HG02759 (cell line): ENCODE results near the gene SPRING1.
"Not testable (repeated sequence)": the region's sequence is repeated elsewhere in the genome, so short reads cannot be mapped to it uniquely, and the experiment has no call there.

Experiments
- ATAC-seq: cut with Tn5 transposase; IDR thresholded peaks from one replicate; pipeline ENCODE4 v1.9.1; 2021; ENCODE audit warnings: mild to moderate bottlenecking, moderate library complexity; ENCODE audit not compliant: unreplicated experiment

SPRING1 gene

DNA sequence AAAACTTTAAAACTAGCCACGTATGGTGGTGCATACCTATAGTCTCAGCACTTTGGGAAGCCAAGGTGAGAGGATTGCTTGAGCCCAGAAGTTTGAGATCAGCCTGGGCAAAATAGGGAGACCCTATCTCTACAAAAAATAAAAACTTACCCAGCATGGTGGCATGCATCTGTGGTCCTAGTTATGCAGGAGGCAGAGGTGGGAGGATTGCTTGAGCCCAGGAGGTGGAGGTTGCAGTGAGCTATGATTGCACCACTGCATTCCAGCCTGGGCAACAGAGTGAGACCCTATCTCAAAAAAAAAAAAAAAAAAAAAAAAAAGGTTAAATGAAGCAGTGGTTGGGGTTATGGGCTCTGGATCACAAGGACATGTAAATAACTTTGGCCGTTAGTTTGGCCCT is 4.9 kb upstream of the SPRING1 start:
- not testable (repeated sequence) for ATAC-seq

DNA sequence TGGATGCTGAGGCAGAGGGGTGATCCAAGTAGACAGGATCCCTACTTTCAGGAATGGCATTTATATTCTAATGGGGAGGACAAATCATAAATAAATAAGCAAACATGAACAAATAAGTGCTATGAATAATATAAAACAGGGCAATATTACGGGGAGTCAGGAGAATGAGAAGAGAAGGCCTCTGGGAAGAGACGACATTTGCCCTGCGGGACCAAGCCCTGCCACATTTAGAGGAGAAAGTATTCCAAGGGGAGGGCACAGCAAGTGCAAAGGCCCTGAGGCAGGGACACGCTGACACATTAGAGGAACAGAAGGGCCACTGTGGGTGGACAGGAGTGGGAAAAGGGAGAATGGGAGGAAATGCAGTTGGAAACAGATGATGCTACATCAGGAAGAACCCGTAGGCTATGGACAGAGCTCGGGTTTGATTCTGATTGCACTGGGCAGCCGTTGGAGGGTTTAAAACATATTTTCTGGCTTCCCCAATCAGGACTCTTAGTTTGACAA is 1.6 kb upstream of the SPRING1 start:
- ATAC-seq = no peak

DNA sequence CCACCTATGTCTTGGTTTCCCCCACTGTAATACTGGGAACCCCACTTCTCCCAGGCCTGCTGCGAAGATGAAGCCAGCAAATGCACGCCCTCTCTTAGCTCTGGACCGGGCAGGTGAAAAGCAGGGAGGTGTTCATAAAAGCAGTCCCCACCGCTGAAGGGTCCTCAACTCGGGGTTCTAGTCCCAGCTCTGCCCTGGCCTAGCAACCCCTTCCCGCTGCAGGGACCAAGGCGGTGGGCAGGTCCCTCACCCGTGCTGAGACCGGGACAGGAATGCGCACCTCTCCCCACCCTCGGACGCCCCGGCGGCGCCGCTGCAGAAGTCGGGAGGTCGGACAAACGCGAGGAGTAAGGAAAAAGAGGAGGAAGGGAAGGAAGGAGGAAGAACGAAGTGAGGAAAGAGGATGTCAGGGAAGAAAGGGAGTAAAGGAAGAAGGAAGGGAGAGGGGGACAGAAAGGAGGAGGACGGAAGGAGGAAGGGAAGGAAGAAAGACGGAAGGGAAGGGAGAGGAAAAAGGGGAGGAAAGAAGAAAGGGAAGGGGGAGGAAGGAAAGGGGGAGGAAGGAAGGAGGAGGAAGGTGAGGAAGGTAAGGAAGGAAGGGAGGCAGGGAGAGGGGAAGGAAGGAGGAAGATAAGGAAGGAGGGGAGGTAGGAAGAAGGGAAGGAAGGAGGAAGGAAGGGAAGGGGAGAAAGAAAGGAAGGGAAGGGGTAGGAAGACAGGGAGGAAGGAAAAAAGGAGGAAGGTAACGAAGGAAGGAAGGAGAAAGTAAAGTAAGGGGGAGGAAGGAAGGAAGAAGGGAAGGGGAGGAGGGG is 701 bp downstream of the SPRING1 start:
- no peak for ATAC-seq

DNA sequence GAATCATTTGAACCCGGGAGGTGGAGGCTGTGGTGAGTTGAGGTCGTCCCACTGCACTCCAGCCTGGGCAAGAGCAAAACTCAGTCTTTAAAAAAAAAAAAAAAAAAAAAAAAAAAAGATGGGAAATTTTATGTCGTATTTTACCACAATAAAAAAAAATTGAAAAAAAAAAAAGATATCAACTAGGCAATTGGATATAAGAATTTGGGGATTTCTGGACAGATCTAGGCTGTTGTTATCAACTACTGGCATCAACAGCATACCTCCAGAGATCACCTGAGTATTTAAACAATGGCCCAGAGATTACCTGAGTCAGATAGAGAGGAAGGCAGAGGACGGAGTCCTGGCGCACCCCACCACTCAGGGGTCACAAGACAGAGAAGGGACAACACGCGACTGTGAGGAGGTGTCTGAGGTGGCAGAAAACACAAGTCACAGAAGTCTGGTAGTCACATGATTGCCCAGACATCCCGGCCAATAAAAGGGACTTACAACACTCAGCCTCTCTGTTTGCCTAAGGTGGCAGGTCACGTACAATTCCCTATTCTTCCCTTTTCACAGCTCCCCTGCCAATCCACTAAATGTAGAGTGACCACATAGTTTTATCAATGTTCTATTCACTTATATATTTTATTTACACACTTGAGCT is 1.8 kb downstream of the SPRING1 start:
- no peak for ATAC-seq

DNA sequence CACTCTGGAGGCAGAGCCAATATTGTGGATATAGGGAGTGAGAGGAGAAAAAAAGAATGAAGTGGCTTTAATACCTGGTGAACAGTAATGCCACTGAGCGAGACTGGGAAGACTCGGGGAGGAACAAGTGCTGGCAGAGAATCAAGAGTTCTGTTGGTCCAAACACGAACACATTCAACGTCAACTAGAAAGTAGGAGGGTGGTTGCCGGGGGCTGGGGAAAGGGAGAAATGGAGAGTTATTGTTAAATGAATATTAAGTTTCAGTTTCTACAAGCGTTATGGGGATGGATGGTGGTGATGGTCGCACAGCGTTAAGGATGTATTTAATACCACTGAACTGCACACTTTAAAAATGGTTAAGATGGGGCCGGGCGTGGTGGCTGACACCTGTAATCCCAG is 2.8 kb downstream of the SPRING1 start:
- no peak for ATAC-seq

DNA sequence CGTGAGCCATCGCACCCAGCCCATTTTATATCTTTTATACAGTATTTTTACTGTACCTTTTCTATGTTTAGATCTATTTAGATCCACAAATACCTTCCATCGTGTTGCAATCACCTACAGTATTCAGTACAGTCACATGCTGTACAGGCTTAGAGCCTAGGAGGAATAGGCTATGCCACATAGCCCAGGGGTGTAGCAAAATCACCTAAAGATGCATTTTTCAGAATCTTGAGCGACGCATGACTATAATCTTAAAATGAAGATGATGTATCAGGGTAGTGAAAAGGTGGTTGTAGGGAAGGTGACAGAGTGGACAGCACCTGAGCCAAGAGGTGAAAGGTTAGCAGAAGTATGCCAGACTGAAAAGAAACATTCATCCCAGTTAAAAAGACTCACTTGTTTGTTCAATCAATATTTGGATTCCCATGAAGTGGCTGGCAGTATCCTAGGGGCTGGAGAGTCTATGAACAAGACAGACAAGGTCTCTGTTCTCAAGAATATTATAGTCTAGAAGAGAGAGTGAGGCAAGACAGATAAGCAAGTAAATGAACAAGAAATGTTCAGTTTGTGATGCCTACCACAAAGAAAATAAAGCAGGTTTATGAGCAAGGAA is 3.6 kb downstream of the SPRING1 start:
- no peak for ATAC-seq

DNA sequence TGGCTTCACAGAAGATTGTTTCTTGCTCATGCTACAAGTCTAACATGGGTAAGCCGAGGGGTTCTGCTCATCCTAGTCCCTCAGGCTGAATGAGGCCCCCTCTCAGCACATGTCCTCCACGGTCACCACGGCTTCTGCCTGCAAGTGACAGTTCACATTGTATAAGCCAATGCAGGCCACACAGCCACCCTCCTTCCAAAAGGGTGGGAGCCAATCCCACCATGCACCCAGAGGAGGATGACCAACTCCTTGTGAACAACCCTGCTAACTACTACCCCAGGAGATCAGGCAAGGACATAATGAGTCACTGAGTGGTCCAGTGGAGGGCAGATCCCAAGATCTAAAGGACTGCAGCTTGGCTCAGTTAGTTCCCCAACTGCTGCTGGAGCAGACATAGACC is 6.1 kb downstream of the SPRING1 start:
- ATAC-seq = no peak

DNA sequence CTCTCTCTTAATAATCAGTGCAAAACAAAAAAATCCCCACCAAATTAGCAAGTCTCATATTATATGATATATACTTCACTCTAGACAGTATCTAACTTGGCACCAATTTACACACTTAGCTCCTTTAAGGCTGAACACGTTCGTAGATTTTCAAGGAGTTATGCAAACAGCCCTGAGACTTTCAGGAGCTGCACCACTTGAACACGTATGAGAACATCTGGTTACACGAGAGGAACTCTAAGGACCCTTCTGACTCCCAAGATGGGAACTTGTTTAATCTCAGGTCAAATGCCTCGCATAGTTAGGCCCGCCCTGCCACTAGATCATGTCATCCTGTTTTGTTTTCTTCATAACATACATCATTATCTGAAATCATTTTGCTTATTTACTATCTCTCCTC is 10.0 kb downstream of the SPRING1 start:
- ATAC-seq = no peak

DNA sequence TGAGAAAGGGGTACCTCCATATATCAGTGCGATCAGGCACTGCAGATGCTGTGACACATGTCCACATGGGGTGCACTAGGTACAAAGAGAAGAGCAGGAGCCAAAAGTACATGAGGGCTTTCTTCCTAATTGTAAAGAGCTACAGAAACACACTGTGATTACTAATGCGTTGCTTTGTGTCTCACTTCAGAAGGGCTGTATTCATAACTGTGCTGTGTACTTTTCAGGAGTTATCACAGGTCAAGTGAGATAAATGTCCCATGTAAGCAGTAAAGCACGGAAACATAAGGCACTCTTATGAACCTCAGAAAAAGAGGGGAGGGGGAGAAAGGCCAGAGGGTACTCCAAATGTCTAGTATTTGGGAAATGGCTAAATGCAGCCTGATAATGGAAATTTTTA is 10.6 kb downstream of the SPRING1 start:
- ATAC-seq = no peak

DNA sequence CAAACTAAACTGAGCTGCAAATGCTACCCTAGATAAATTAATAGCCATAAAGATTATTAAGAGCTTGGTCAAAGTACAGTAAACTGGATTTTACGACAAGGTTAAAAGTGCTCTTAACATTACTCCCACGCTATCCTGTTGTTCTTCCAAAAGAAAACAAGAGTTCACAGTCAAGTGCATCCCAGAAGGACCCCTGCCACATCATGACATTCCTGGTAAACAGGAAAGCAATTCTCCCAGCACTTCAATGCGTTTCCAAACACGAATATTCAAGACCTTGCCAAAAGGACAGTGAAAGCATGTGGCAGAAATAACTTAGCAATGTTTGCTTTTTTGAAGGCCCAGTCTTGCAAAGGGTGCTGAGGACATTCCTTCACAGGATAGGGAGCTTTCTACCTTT is 11.2 kb downstream of the SPRING1 start:
- ATAC-seq = no peak

DNA sequence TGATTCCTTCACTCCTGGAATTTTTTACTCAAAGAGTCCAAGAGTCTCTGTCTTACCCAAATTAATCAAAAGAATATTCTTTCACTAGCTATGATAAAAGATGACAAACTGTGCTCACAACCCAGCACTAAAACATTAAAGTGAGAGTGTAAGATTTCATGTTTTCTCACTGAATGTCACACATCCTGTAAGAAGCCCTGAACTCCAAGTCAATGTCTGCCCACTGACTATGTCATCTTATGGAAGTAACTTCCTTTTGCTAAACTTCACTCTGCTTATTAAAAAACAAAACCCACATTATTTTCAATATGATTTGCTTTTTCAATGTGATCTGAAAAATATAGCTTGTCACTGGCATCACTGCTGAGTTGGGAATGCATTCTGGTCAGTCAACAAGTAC is 15.6 kb downstream of the SPRING1 start:
- ATAC-seq = no peak

DNA sequence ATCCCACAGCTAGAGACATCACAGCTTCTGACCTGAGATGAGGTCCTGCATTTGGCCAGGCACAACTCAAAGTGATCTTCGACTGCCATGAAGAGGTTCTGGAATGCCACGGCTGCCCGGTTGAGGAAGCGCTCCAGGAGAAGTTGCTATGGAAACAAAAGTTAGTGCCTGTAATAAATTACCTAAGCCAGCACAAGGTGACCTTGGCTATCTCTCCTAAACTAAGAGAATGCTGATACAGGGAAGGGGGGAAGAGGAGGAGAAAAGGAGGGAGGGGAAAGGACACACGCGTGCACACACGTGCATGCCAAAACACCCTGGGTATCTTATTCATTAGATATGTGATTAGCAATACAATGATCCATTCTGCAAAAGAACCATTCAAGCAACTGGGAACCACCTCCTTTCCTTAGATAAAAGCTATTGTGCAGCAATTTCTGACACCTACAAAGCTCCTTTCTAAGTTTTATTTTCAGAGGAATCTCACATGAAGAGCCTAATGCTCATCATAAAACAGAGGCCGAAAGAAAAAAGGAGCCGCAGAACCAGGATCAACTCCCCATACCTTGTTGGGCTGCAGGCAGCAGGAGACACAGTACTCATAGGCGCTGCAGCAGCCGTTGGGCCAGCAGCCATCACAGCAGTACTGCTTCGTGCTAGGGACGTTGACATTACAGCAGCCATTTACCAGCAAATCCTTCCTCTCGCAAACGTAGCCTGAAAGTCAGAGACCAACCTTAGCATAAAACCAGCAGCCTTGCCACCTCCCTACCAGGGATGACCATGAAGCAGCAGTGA is 17.9 kb downstream of the SPRING1 start:
- no peak for ATAC-seq

DNA sequence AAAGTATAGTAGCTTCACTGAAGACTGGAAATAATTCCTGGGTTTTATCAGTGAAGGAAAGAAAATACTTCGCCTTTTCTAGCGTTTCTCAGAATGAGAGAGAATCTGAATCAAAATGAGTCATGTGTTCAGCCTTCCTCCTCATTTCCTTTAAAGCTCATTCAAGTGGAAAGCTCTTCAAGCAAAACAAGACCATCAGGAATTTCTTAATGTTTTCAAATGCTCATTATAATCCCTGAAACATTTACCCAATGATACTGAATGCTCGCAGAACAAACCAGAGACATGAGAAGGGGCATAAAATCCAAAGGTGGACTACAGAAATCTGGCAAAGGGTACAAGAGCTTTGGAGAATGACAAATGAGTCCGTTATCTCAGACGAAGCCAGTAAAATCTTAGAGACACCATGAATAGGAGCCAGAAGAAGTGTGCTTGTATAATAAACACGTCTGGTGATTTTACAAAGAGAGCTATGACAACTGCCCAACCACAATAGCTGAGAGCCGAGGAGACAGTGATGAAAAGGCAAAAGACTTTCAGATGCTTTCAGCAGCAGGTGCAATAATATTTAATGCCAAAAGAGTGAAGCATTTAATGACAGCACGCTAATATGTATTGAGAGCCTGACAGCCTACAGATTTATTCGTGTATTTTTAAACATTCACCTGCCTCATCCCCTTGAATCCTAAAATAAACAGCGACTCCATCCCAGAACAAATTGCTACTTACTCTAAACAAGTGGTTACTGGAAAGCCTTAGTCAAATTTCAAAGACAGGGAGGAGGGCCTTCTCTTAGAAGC is 19.0 kb downstream of the SPRING1 start:
- ATAC-seq = no peak

DNA sequence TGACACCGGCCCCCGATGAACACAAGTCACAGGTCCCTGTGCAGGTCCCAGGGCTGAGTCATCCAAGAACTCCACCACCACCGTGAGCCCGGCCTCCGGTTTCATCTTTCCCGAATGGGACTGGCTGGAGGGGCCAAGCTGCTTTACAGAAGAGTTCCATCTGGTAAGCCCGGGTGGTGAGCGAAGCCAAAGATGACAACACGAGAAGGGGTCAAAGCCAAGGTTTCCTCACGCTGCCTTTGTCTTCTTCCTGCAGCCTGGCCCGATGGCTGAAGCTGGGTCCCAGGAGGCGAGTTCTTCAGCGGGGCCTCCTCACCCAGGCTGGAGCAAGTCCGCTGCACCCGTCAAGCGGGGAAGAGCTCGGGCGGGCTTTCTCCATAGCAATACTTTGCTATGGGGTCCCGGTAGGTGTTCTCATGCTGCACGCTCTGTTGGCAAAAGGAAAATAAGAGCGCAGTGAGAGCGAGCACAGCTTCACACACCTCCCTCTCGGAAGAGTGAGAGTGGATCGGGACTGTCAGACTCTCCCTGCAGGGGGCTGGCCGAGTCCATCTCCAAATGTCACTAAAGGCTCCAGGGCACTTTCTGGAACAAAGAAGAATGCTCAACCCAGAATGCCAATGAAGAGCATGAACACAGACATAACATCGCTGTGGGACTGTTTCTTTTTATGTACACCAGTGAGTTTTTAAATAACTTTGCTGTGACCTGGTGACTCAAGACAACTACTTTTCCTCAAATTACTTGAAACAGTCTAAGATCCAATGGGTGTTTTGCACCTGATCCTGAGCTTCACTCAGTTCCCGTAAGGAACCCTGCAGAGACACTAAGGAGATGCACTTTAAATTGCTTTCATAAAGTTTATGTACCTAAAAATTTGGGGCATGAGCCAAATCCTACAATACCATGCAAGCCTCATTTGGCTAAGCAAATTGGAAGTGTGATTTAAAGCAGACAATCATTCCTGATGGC is 20.1 kb downstream of the SPRING1 start:
- ATAC-seq = no peak

DNA sequence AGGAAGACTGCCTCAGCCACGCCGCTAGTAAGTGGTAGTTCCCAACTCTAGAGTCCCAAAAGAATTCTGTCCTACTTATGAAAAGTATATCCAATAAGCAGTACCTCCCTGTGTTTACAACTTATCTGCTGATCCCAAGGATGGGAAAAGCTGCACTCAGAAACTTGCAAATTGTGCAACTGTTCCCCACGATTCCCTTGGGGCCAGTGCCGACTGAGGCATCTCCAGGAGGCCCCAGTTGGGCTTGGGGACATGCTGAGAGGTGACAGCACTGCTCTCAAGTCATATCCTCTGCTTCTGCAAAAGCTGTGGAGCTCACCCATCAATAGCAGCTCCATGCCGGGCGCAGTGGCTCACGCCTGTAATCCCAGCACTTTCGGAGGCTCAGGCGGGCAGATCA is 23.7 kb downstream of the SPRING1 start:
- no peak for ATAC-seq

DNA sequence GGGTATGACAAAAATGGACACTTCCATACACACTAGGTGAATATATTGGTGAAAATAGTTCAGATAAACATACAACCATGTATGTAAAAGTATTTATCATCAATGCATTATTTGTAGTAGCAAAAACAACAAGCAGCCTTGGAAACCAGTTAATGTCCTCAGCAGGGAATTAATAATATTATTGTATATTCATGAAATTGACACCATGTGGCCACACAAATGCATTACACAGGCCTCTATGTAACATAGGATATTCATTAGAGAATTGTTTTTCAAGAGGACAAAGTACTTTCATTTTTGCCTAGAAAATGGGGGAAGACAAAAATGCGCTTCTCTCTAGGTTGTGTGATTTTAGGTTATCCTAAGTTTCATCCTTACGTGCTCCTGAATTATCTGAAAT is 24.3 kb downstream of the SPRING1 start:
- no peak for ATAC-seq

DNA sequence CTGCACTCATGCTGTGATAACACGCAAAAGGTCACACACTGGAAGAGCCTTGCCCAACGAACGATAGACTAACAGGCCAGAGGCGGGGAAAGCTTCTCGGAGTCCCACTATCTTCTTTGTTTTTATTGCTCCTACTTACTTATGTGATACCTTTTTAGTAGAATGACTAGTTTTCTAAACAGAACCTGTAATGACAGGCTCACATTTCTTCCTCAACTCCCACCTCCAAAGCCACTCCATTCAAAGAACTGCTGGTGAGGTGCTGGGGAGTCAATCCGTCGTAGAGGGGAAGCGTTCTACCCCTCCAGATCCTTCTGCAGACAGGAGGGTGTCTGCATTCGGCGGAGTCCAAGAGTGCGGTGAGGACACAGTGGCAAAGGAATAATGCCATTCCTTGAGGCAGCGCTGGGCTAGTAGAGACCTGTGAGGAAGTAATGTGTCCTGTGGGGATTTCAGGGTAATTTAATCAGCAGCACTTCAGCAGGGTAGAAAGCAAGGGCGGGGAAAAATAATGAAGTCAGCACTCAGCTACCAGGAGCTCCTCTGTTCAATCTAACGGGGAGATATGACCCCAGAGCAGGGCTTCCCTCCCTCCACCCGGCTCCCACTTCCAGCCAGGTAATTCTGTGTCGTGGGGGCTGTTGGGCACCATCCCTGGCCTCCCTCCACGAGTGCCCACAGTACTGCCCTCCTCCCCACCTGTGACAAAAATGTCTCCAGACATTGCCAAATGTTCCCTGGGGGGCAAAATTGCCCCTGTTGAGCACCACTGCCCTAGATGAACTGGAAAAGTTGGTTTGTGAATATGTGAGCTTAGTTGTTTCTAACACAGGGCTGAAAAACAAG is 25.2 kb downstream of the SPRING1 start:
- ATAC-seq = no peak
